ENCODE results near the gene ZBP1.

ZBP1 gene

DNA sequence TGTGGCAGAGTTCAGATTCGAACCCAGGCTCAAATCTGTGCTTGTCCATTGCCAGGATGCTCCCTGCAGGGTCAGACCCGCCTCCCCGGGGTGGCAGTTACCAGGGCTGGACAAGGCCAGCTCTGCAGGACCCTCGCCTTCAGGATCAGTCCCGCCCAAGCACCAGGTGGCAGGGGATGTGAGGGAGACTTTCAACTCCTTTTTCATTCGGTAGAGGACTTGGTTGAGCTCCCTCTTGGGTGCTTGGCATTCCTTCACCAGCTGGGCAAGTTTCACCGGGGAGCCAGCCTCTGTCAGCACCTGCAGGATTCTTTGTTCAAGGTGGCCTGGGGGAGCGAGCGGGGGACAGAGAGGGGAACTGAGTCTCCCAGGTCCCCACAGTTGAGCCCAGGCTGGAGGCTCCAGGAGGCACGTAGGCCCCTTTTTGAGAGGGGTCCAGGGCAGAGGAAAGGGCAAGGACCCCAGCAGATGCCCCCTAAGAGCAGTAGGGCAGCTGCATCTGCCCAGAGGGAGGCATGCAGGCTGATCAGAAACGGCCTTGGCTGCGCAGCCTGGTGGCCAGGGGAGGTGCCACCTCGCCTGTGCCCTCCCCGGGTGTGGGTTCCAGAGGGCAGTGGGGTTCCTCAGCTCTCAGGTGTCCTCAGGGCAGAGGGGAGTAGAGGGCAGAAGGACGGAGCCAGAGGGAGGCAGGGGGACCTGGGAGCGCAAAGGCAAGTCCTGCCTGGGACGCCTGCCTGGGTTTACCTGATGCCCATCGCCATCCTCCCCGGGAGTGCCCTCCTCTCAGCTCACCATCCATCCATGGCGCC, 3.9 kb downstream of the ZBP1 start:
- no peaks in the 10 kb centered on the region for H3K9me3 ChIP-seq (ENCODE audit: control insufficient read depth, low read length)
- no peak overlapping the region for H3K18ac ChIP-seq (ENCODE audit: low read depth in 1 of 2, low read length in 2 of 2)
- H3K27ac ChIP-seq (ENCODE audit: low read length, poor library complexity, severe bottlenecking): no peak overlapping the region
- H4K8ac ChIP-seq (ENCODE audit: low read length): no peak overlapping the region
- no peak overlapping the region for H3K14ac ChIP-seq (ENCODE audit: low read length in 2 of 2)
- H2BK5ac ChIP-seq (ENCODE audit: low read depth, low read length, poor library complexity, severe bottlenecking): no peak overlapping the region
- H2AFZ ChIP-seq (ENCODE audit: low read depth, low read length): no peak overlapping the region
- H3K27me3 ChIP-seq (ENCODE audit: control insufficient read depth in 1 of 2, insufficient read depth in 1 of 2, low read length in 2 of 2): peaks cover 9 to 71% of the 10 kb centered on the region in 2 experiments
- no peak overlapping the region for H3K9ac ChIP-seq (ENCODE audit: low read length)
- no peaks in the 10 kb centered on the region for H3K79me1 ChIP-seq (replicated peaks; ENCODE audit: low read length, poor library complexity, severe bottlenecking)
- no peak overlapping the region for H3K4me2 ChIP-seq (ENCODE audit: low read length, poor library complexity, severe bottlenecking)
- 73% methylated on average over 19 of the region's 20 CpGs for WGBS
- no peak overlapping the region for H2AK5ac ChIP-seq (ENCODE audit: low read length, severe bottlenecking)
- DNase-seq: no peak
- no peak overlapping the region for H2BK120ac ChIP-seq (ENCODE audit: low read depth, low read length)
- no peak overlapping the region for H3K23ac ChIP-seq (ENCODE audit: low read length in 2 of 2)
- H3K4ac ChIP-seq (ENCODE audit: low read depth in 1 of 2, low read length in 2 of 2): no peak overlapping the region
- H3K4me3 ChIP-seq (ENCODE audit: insufficient read depth in 1 of 2, low read depth in 1 of 2, low read length in 2 of 2): no peak overlapping the region
- H3K36me3 ChIP-seq (ENCODE audit: control insufficient read depth in 1 of 2, insufficient read depth in 2 of 2, low read depth in 1 of 2, low read length in 2 of 2): no peaks in the 10 kb centered on the region
- no peak overlapping the region for H2BK12ac ChIP-seq (ENCODE audit: low read length in 2 of 2)
- H4K91ac ChIP-seq (ENCODE audit: low read length): no peak overlapping the region
- no peak overlapping the region for H2BK15ac ChIP-seq (ENCODE audit: low read depth, poor library complexity, severe bottlenecking)
- no peaks in the 10 kb centered on the region for H3K4me1 ChIP-seq (ENCODE audit: control insufficient read depth, insufficient read depth, low read depth, low read length)

DNA sequence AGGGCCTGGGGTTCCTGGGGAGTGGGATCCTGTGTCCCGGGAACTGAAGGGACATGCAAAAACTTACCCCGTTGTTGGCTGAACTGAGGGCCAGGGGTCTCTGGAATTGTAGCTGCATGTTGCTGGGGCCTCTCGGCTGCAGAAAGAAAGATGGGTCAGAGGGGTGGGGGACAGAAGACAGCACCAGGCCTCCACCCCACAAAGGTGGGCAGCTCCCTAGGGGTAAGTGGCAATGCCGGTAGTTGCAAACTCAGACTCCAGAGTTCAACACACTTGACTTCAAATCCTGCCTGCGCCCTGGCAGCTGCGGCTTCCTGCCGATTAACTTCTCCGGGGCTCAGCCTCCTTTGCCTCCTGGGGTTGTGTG, 4.8 kb downstream of the ZBP1 start:
- Histone ChIP-seq H3K9ac (ENCODE audit: low read length) (no peak overlapping the region), H2BK15ac (ENCODE audit: low read depth, poor library complexity, severe bottlenecking) (no peak overlapping the region), H2BK5ac (ENCODE audit: low read depth, low read length, poor library complexity, severe bottlenecking) (no peak overlapping the region), H3K18ac (ENCODE audit: low read depth in 1 of 2, low read length in 2 of 2) (no peak overlapping the region), H3K79me1 (replicated peaks; ENCODE audit: low read length, poor library complexity, severe bottlenecking) (no peaks in the 10 kb centered on the region), H2BK12ac (ENCODE audit: low read length in 2 of 2) (no peak overlapping the region), H3K4me3 (ENCODE audit: insufficient read depth in 1 of 2, low read depth in 1 of 2, low read length in 2 of 2) (no peak overlapping the region), H3K9me3 (ENCODE audit: control insufficient read depth, low read length) (no peaks in the 10 kb centered on the region), H2AK5ac (ENCODE audit: low read length, severe bottlenecking) (no peak overlapping the region), H3K27ac (ENCODE audit: low read length, poor library complexity, severe bottlenecking) (no peak overlapping the region), H2BK120ac (ENCODE audit: low read depth, low read length) (no peak overlapping the region), H4K91ac (ENCODE audit: low read length) (no peak overlapping the region), H4K8ac (ENCODE audit: low read length) (no peak overlapping the region), H3K4me2 (ENCODE audit: low read length, poor library complexity, severe bottlenecking) (no peak overlapping the region), H3K23ac (ENCODE audit: low read length in 2 of 2) (no peak overlapping the region), H3K27me3 (ENCODE audit: control insufficient read depth in 1 of 2, insufficient read depth in 1 of 2, low read length in 2 of 2) (peaks cover 14 to 70% of the 10 kb centered on the region in 2 experiments), H3K4me1 (ENCODE audit: control insufficient read depth, insufficient read depth, low read depth, low read length) (no peaks in the 10 kb centered on the region), H3K36me3 (ENCODE audit: control insufficient read depth in 1 of 2, insufficient read depth in 2 of 2, low read depth in 1 of 2, low read length in 2 of 2) (no peaks in the 10 kb centered on the region), H3K4ac (ENCODE audit: low read depth in 1 of 2, low read length in 2 of 2) (no peak overlapping the region), H3K14ac (ENCODE audit: low read length in 2 of 2) (no peak overlapping the region), H2AFZ (ENCODE audit: low read depth, low read length) (no peak overlapping the region)
- DNase-seq: no peak
- 85% methylated on average over 6 of the region's 8 CpGs for WGBS

DNA sequence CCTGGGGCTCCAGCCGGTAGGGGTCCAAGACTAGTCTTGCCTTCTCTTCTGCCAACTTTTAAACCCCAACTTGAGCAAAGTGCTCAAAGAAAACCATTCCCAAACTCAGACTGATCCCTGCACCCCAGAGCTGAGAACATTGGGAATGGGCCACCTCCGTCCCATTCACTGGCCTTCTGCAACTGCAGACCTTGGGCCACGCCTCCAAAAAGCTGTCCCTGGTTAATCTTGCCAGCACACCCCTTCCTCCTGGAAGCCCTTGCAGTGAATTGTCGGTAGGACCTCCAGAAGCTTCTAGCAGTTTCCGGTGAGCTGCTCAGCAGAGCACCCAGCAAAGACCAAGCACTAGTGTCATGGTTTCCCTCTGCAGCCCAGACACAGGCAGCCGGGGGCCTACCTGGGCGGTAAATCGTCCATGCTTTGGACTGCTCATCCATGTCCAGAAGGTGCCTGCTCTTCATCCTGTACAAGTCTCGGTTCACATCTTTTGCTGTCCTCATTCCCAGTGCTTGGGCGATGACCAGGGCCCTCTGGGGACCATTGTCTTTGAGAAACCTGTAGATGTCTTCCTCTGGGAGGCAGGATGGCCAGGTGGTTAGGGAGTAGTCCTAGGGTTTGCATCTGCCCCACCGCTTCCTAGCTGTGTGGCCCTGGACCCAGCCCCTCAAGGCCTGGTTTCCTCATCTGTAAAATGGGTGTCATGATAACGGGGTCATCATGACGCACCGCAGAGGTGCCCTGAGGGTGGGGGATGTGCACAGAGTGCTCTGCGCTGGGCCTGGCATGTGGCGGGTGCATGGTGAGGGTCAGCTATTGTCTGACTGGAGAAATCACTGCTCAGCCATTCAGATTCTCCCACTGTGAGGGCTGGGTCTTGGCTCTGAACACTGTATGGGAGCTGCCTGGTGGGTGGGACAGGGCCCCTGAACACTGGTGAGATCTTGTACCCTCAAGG, 5.5 kb downstream of the ZBP1 start:
- Histone ChIP-seq H4K8ac (ENCODE audit: low read length) (no peak overlapping the region), H3K4ac (ENCODE audit: low read depth in 1 of 2, low read length in 2 of 2) (no peak overlapping the region), H3K4me1 (ENCODE audit: control insufficient read depth, insufficient read depth, low read depth, low read length) (no peaks in the 10 kb centered on the region), H2AK5ac (ENCODE audit: low read length, severe bottlenecking) (no peak overlapping the region), H3K9ac (ENCODE audit: low read length) (no peak overlapping the region), H3K27ac (ENCODE audit: low read length, poor library complexity, severe bottlenecking) (no peak overlapping the region), H2BK120ac (ENCODE audit: low read depth, low read length) (no peak overlapping the region), H3K9me3 (ENCODE audit: control insufficient read depth, low read length) (no peaks in the 10 kb centered on the region), H2BK12ac (ENCODE audit: low read length in 2 of 2) (no peak overlapping the region), H2BK5ac (ENCODE audit: low read depth, low read length, poor library complexity, severe bottlenecking) (no peak overlapping the region), H3K4me2 (ENCODE audit: low read length, poor library complexity, severe bottlenecking) (no peak overlapping the region), H3K18ac (ENCODE audit: low read depth in 1 of 2, low read length in 2 of 2) (no peak overlapping the region), H3K14ac (ENCODE audit: low read length in 2 of 2) (no peak overlapping the region), H3K36me3 (ENCODE audit: control insufficient read depth in 1 of 2, insufficient read depth in 2 of 2, low read depth in 1 of 2, low read length in 2 of 2) (no peaks in the 10 kb centered on the region), H4K91ac (ENCODE audit: low read length) (no peak overlapping the region), H3K23ac (ENCODE audit: low read length in 2 of 2) (no peak overlapping the region), H3K79me1 (replicated peaks; ENCODE audit: low read length, poor library complexity, severe bottlenecking) (no peaks in the 10 kb centered on the region), H3K4me3 (ENCODE audit: insufficient read depth in 1 of 2, low read depth in 1 of 2, low read length in 2 of 2) (no peak overlapping the region), H2BK15ac (ENCODE audit: low read depth, poor library complexity, severe bottlenecking) (no peak overlapping the region), H2AFZ (ENCODE audit: low read depth, low read length) (no peak overlapping the region), H3K27me3 (ENCODE audit: control insufficient read depth in 1 of 2, insufficient read depth in 1 of 2, low read length in 2 of 2) (peaks cover 20 to 71% of the 10 kb centered on the region in 2 experiments)
- DNase-seq: no peak
- WGBS: 88% methylated on average over 16 of the region's 16 CpGs

DNA sequence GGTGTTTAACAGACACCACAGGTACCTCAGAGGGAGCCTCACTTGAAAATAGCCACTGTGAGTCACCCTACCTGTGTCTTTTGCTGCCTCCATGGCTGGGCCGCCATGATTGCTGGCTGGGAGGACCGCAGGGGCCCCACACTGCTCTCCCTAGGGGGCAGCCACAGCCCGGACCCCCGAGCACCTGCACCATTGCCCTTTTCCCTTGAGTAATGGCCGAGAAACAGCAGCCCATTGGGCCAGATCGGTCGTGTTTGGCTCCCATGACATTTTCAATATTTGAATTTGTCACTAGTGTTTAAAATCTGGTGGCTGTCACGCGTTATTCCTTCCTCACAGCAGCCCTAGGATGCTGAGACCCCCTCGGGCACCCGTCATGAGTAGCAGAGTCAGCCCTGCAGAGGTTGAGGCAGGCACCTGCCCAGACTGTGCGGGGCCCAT, 6.7 kb downstream of the ZBP1 start:
- peaks cover 26 to 74% of the 10 kb centered on the region in 2 experiments for H3K27me3 ChIP-seq (ENCODE audit: control insufficient read depth in 1 of 2, insufficient read depth in 1 of 2, low read length in 2 of 2)
- 80% methylated on average over 11 of the region's 12 CpGs for WGBS
- no peaks in the 10 kb centered on the region for H3K9me3 ChIP-seq (ENCODE audit: control insufficient read depth, low read length)
- no peak overlapping the region for H3K23ac ChIP-seq (ENCODE audit: low read length in 2 of 2)
- H2AK5ac ChIP-seq (ENCODE audit: low read length, severe bottlenecking): no peak overlapping the region
- no peak overlapping the region for H3K27ac ChIP-seq (ENCODE audit: low read length, poor library complexity, severe bottlenecking)
- no peaks in the 10 kb centered on the region for H3K36me3 ChIP-seq (ENCODE audit: control insufficient read depth in 1 of 2, insufficient read depth in 2 of 2, low read depth in 1 of 2, low read length in 2 of 2)
- H3K18ac ChIP-seq (ENCODE audit: low read depth in 1 of 2, low read length in 2 of 2): no peak overlapping the region
- H3K9ac ChIP-seq (ENCODE audit: low read length): no peak overlapping the region
- no peak overlapping the region for H2AFZ ChIP-seq (ENCODE audit: low read depth, low read length)
- no peak overlapping the region for H2BK12ac ChIP-seq (ENCODE audit: low read length in 2 of 2)
- H4K91ac ChIP-seq (ENCODE audit: low read length): no peak overlapping the region
- H2BK15ac ChIP-seq (ENCODE audit: low read depth, poor library complexity, severe bottlenecking): no peak overlapping the region
- H3K79me1 ChIP-seq (replicated peaks; ENCODE audit: low read length, poor library complexity, severe bottlenecking): no peaks in the 10 kb centered on the region
- no peak overlapping the region for H4K8ac ChIP-seq (ENCODE audit: low read length)
- no peak overlapping the region for H3K4me2 ChIP-seq (ENCODE audit: low read length, poor library complexity, severe bottlenecking)
- no peak overlapping the region for H3K14ac ChIP-seq (ENCODE audit: low read length in 2 of 2)
- H3K4me1 ChIP-seq (ENCODE audit: control insufficient read depth, insufficient read depth, low read depth, low read length): no peaks in the 10 kb centered on the region
- H2BK120ac ChIP-seq (ENCODE audit: low read depth, low read length): no peak overlapping the region
- DNase-seq: no peak
- no peak overlapping the region for H3K4ac ChIP-seq (ENCODE audit: low read depth in 1 of 2, low read length in 2 of 2)
- peak overlapping the region in 1 of 2 experiments; percentile 7 for H3K4me3 ChIP-seq (ENCODE audit: insufficient read depth in 1 of 2, low read depth in 1 of 2, low read length in 2 of 2)
- H2BK5ac ChIP-seq (ENCODE audit: low read depth, low read length, poor library complexity, severe bottlenecking): no peak overlapping the region

Data from mesenchymal stem cell (in vitro differentiated cells and primary cell).